ENCODE results near the gene C9orf50. TPM values are rescaled to one million over a fixed set of nuclear protein-coding genes. Genes with fewer than 3 reads are reported as not detected.
"Not testable (repeated sequence)": the region's sequence is repeated elsewhere in the genome, so short reads cannot be mapped to it uniquely, and the experiment has no call there.

Gene C9orf50
- total RNA-seq: not detected

GRCh38 chr9:129620669-129621295, at the start of gene C9orf50:
Gene C9orf50 (minus strand): TSS chr9:129621101. CDS start chr9:129620574, 527 bp downstream.
- no peak for DNase-seq (ENCODE audit: low spot score)

GRCh38 chr9:129669946-129670345, 49.0 kb upstream of the C9orf50 start:
- no peak for DNase-seq (ENCODE audit: low spot score)

DNA sequence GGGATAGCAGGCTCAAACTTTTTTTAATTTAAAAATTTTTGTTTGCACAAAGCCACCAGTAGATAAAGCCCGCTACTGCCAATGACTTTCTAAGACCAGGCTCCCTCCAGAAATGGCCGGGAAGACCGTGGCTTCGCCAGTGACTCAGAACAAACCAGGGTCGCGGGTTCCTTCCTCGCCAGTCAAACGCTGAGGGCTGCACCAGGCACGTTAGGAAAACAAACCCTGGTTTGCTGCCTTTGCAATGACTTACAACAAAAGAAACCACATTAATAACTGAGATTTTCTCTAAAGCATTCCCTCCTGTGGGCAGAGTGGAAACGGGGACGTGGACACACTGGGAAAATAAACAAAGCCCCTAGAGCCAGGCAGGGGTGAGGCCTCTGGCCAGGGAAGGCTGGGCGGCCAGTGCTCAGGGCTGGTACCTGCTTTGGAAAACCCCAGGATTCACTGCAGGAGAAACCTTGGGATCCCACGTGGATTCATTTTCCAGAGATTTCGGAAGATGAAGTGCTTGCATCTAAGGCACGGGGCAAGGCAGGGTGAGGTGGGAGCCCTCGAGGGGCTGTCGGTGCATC, 48.3 kb upstream of the C9orf50 start:
- no peak for DNase-seq (ENCODE audit: low spot score)

GRCh38 chr9:129667850-129668249, 46.9 kb upstream of the C9orf50 start:
- no peak for DNase-seq (ENCODE audit: low spot score)

DNA sequence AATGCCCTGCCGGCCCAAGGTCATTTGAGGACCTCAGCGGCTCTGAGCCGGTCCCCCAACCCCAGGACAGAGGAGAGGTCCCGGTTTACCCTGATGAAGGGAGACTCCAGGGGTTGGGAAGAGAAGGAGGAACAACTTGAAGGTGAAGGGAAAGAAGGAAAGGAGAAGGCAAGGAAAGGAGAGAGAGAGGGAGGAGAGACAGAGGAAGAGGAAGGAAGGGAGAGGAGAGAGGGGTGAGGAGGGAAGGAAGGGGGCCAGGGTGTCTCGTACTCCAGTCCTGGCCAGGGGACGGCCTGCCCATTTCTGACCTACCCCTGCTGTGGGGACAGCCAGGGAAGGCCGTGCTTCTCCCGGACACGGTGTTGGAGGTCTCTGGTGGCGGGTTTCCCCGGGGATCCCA, 46.5 kb upstream of the C9orf50 start:
- DNase-seq (ENCODE audit: low spot score): no peak

DNA sequence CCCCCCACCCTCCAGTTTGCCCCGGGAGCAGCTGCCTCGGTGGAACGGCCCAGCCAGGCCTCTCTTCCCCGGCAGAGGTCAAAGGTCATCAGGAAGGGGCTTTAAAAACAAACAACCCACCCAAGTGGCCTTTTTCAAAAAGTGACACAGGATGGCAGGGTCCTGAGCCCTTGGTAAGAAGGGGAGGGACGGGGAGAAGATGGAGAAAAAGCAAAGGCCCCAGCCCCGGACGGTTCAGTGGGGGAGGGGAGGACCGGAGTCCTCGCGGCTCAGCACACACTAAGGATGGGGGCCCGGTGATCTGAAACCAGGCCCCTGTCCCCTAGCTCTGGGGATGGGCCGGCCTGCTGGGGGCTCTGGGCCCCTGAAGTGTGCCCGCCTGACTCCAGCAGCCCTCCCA, 45.7 kb upstream of the C9orf50 start:
- no peak for DNase-seq (ENCODE audit: low spot score)

DNA sequence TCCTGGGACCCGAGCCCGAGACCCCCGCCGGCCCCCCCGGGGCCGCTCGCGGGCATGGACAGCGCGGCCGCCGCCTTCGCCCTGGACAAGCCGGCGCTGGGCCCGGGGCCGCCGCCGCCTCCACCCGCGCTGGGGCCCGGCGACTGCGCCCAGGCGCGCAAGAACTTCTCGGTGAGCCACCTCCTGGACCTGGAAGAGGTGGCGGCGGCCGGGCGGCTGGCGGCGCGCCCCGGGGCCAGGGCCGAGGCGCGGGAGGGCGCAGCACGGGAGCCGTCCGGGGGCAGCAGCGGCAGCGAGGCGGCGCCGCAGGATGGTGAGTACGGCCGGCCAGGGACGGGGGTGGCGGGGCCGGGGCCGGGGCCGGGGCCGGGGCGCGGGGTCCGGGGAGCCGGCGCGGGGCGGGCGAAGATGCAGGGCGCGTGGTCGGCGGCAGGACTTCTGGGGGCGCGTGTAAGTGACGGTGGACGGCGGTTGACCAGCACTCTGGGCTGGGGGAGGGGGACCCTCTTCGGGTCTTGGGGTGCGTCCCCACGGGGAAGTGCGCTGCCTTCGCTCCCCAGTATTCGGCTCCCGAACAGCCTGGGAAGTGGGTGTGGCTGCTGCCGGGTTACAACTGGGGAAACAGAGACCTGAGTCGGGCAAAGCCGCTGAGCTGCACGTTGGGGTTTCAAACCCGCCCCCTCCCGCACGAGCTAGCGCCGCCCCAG, 45.1 kb upstream of the C9orf50 start:
- DNase-seq (ENCODE audit: low spot score): no peak

DNA sequence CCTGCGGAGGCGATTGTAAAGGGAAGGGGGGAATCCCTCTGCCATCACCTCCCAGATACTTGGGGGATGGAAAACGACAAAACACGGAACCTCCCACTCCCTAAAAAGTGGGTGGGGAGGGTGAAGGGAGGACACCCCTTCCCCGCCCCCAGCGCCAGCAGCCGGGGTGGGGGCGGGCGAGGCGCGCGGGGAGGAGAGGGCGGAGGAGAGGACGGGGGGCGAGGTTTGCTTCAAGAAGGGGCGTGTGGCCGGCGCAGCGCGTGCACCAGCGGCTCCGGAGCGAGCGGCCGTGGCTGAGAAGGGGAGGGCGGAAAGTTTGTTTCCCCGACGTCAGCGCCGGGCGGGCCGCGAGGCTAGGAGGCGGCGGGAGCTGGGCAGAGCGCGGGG, 44.5 kb upstream of the C9orf50 start, which contains the start of gene PRRX2:
TSS of gene PRRX2 (plus strand) at position 259 of the 387 bp plus-strand sequence. CDS start 221 bp downstream, outside the sequence.
- DNase-seq (ENCODE audit: low spot score): peak; percentile 59

- no peak for DNase-seq (ENCODE audit: low spot score)
Observed at GRCh38 chr9:129664746-129665388, 44.0 kb upstream of the C9orf50 start.

- DNase-seq (ENCODE audit: low spot score): not testable (repeated sequence)
Observed at GRCh38 chr9:129662239-129662638, 41.3 kb upstream of the C9orf50 start.

GRCh38 chr9:129661029-129661428, 40.1 kb upstream of the C9orf50 start:
- DNase-seq (ENCODE audit: low spot score): no peak

DNA sequence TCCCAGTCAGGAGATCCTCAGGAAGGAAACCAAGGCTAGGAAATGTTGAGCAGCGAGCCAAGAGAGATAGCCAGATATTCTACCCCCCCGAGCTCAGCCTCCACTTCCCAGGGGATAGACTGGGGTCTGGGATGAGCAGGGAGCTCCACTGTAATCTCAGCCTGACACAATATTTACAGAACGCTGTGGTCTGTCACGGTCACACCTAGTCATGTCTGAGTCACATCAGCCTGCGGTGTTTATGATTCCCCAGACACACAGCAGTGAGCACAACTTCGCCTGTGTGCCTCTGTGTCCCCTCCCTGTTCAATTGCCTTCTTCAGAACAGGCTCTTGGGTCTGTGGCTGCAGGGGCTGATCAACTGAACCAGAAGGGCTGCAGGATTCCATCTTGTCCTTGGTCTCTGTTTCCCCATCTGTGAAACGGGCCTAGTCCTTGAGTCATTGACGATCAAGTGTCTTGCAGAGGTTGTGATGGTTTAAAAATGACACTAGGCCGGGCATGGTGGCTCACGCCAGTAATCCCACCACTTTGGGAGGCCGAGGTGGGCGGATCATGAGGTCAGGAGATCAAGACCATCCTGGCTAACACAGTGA, 36.0 kb upstream of the C9orf50 start:
- DNase-seq (ENCODE audit: low spot score): no peak

- no peak for DNase-seq (ENCODE audit: low spot score)
Observed at GRCh38 chr9:129655696-129656095, 34.8 kb upstream of the C9orf50 start.

- DNase-seq (ENCODE audit: low spot score): no peak
Observed at GRCh38 chr9:129655154-129655553, 34.3 kb upstream of the C9orf50 start.

DNA sequence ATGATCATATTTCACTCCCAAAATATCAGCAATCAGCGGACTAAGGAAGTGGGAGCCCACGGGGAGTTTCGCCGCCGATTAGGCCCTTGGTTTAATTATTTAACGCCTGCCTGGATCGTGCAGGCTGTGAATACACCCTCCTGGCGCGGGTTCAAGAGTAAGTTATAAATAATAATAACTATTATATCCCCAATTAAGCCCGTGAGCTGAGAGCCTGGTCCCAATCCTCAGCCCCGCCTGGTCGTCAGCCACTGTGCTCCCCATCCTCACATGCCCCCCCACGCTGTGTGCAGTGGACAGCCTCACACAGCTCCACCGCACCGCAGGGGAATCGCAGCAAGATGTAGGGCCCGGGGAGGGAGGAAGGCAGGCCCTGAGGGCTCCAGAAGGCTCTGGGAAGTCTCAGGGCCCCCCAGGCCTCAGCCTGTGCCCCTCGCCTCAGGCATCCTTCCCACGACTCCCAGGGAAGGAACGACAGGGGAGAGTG, 33.7 kb upstream of the C9orf50 start:
- no peak for DNase-seq (ENCODE audit: low spot score)

DNA sequence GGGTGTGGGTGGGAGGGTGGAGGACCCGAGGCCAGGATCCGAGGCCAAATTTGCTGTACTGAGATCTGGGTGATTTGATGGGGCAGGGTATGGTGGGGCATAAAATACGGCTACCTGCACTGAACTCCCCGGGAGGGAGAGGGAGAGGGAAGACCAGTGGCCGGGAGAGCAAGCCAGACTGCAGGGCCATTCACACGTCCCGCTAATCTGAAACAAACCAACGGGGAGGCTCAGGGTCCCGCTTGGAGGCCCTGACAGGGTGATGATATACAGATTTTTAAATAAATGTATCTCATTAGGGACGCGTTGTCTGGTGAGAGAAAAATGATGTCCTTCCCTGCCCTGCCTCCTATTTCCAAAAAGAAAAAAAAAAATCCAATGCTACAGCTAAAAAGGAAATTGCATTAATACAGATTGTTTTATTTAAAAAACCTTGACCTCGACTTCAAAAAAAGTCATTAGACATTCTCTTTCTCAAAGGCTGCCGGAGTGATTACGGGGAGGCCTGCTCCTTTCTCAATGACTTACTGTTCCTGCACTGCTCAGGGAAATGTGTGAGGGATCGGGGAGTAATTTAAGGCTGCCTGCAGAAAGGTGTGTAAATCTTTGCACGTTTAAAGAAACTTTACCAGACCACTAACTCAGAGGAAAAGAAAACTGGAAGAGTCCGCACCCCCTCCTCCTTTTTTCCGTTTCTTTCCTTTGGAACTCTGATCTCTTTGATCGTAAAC, 33.1 kb upstream of the C9orf50 start:
- no peak for DNase-seq (ENCODE audit: low spot score)

GRCh38 chr9:129650680-129651235, 29.9 kb upstream of the C9orf50 start:
- no peak for DNase-seq (ENCODE audit: low spot score)

GRCh38 chr9:129649726-129650679, 29.1 kb upstream of the C9orf50 start:
- no peak for DNase-seq (ENCODE audit: low spot score)

- no peak for DNase-seq (ENCODE audit: low spot score)
Observed at GRCh38 chr9:129648764-129649115, 27.8 kb upstream of the C9orf50 start.
